ENCODE data around the gene AFAP1L2.

DNA sequence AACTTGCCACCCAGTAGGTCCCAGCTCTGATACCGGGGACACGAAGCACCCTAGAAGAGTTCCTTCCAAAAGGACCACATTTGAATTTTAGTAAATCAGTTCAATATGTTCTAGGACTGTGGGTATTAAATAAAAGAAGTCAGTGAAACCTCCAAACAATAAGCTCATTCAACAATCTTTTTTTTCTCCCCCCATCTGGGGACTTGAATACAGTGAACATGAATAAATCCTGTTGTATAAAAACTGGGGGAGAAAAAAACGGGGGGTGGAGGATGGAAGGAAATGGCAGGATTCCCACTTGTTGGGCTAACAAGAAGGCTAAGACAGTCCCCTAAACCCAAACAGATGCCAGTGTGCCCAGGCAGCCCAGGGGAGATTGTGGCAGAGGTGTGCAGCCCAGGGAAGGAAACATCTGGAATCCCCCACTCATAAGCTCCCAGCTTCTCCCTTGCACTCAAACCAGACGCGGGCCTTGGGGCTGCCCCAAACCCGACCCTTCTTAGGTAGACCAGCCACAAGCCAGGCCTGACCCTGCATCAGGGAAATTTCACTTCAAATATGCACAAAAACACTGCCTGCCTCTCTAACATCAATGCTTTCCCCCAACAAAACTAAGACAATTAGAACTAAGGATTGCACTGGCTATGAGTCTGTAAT, 8.8 kb downstream of the AFAP1L2 start:
- no peak for TF ChIP-seq EZH2phosphoT487 (IDR thresholded peaks at IDR 0.05; ENCODE audit: insufficient read depth, low read depth)
- no peak for TF ChIP-seq EZH2 (IDR thresholded peaks at IDR 0.05; ENCODE audit: insufficient read depth, poor library complexity, severe bottlenecking)
